Measurements from ENCODE around the gene DSCAML1. TPM values are rescaled to one million over a fixed set of nuclear protein-coding genes. Genes with fewer than 3 reads are reported as not detected.

The DSCAML1 gene
- total RNA-seq, 6 experiments from 2014 or later: not detected

GRCh38 chr11:117614728-117615127, 182.3 kb downstream of the DSCAML1 start:
- H3K36me3 Mint-ChIP-seq (ENCODE audit: low read depth): no peaks in the 10 kb centered on the region
- H3K9me3 Mint-ChIP-seq: no peaks in the 10 kb centered on the region
- peak; percentile 25; the same call in 1 of the 2 replicates for TF ChIP-seq CTCF (IDR thresholded peaks at IDR 0.05)
- H3K4me3 Mint-ChIP-seq: no peak overlapping the region
- H3K4me1 Mint-ChIP-seq (ENCODE audit: low read depth): peaks cover 6% of the 10 kb centered on the region; the same call in 1 of the 2 replicates
- DNase-seq: no peak
- peaks cover 23% of the 10 kb centered on the region for H3K27me3 Mint-ChIP-seq (ENCODE audit: insufficient read depth)
- H3K27ac Mint-ChIP-seq: no peak overlapping the region

- DNase-seq: no peak
- Mint-ChIP-seq H3K9me3 (no peaks in the 10 kb centered on the region), H3K4me1 (ENCODE audit: low read depth) (peaks cover 6% of the 10 kb centered on the region; the same call in 1 of the 2 replicates), H3K27me3 (ENCODE audit: insufficient read depth) (peaks cover 23% of the 10 kb centered on the region), H3K4me3 (no peak overlapping the region), H3K36me3 (ENCODE audit: low read depth) (no peaks in the 10 kb centered on the region), H3K27ac (no peak overlapping the region)
- TF ChIP-seq CTCF (IDR thresholded peaks at IDR 0.05): no peak
Observed at GRCh38 chr11:117613521-117613920, 183.5 kb downstream of the DSCAML1 start.

- Mint-ChIP-seq H3K4me3 (no peak overlapping the region), H3K9me3 (no peaks in the 10 kb centered on the region), H3K27ac (no peak overlapping the region), H3K27me3 (ENCODE audit: insufficient read depth) (peaks cover 24% of the 10 kb centered on the region), H3K4me1 (ENCODE audit: low read depth) (peaks cover 6% of the 10 kb centered on the region; the same call in 1 of the 2 replicates), H3K36me3 (ENCODE audit: low read depth) (no peaks in the 10 kb centered on the region)
- no peak for TF ChIP-seq CTCF (IDR thresholded peaks at IDR 0.05)
- no peak for DNase-seq
Observed at GRCh38 chr11:117612177-117612576, 184.8 kb downstream of the DSCAML1 start.

- TF ChIP-seq CTCF (IDR thresholded peaks at IDR 0.05): no peak
- Mint-ChIP-seq H3K4me1 (ENCODE audit: low read depth) (peaks cover 6% of the 10 kb centered on the region; the same call in 1 of the 2 replicates), H3K36me3 (ENCODE audit: low read depth) (no peaks in the 10 kb centered on the region), H3K27me3 (ENCODE audit: insufficient read depth) (peaks cover 31% of the 10 kb centered on the region), H3K4me3 (no peak overlapping the region), H3K9me3 (no peaks in the 10 kb centered on the region), H3K27ac (no peak overlapping the region)
- no peak for DNase-seq
Observed at GRCh38 chr11:117610901-117611300, 186.1 kb downstream of the DSCAML1 start.

- H3K4me1 Mint-ChIP-seq (ENCODE audit: low read depth): peaks cover 6% of the 10 kb centered on the region; the same call in 1 of the 2 replicates
Observed at GRCh38 chr11:117610045-117610444, 187.0 kb downstream of the DSCAML1 start.

More at GRCh38 chr11:117610045-117610444, 187.0 kb downstream of the DSCAML1 start:
- no peaks in the 10 kb centered on the region for H3K36me3 Mint-ChIP-seq (ENCODE audit: low read depth)
- no peak overlapping the region for H3K27ac Mint-ChIP-seq
- H3K27me3 Mint-ChIP-seq (ENCODE audit: insufficient read depth): peaks cover 37% of the 10 kb centered on the region
- no peaks in the 10 kb centered on the region for H3K9me3 Mint-ChIP-seq
- no peak for TF ChIP-seq CTCF (IDR thresholded peaks at IDR 0.05)
- no peak for DNase-seq
- H3K4me3 Mint-ChIP-seq: no peak overlapping the region
